K562 (cell line): ENCODE results near the gene MYCL. TPM values are rescaled to one million over a fixed set of nuclear protein-coding genes. Genes with fewer than 3 reads are reported as not detected.
A peak's percentile ranks its signal among the peaks of the same experiment; 100 is the strongest.

Experiments used
- CHAMP1 ChIP-seq: fragments of 450-650 bp; IDR thresholded peaks from 2 replicates; pipeline ENCODE4 v1.6.1; 2016; ENCODE audit warnings: mild to moderate bottlenecking
- DMBX1 ChIP-seq: fragments of 250-450 bp; sonication (Bioruptor Pico); IDR thresholded peaks from 2 replicates; pipeline ENCODE4 v1.8.0; 2022; ENCODE audit warnings: inconsistent platforms, mild to moderate bottlenecking, moderate library complexity, borderline replicate concordance
- HCFC1 ChIP-seq: IDR thresholded peaks from 2 replicates; pipeline ENCODE4 v1.6.1; 2012; ENCODE audit warnings: low read depth, low read length, improper control_type of control experiment
- HLTF ChIP-seq: fragments of 450-650 bp; IDR thresholded peaks from 2 replicates; pipeline ENCODE4 v1.6.1; 2016
- MBD2 ChIP-seq: sonication (generic); IDR thresholded peaks from 2 replicates; pipeline ENCODE4 v1.6.1; 2016; ENCODE audit warnings: low read depth, borderline replicate concordance
- MIER1 ChIP-seq: fragments of 450-650 bp; IDR thresholded peaks from 2 replicates; pipeline ENCODE4 v1.6.1; 2016; ENCODE audit warnings: antibody characterized with exemption, mild to moderate bottlenecking, low read depth
- NFYB ChIP-seq: IDR thresholded peaks from 2 replicates; pipeline ENCODE4 v1.6.1; 2011; ENCODE audit warnings: mild to moderate bottlenecking, moderate library complexity; ENCODE audit not compliant: insufficient read length; ENCODE audit errors: extremely low read depth
- NR2C1 ChIP-seq, 2 experiments: fragments of 450-650 bp; IDR thresholded peaks; 2 replicates each; pipeline ENCODE4 v1.6.1; 2017; ENCODE audit warnings: mild to moderate bottlenecking in 2 of 2, antibody characterized with exemption in 1 of 2, inconsistent platforms in 1 of 2, missing compliant biosample characterization in 1 of 2, missing genetic modification characterization in 1 of 2
- NR2C2 ChIP-seq, 2 experiments: fragments of 200-800 bp in 1 of 2; sonication (Bioruptor generic) in 1 of 2; sonication (generic) in 1 of 2; formaldehyde crosslinking in 1 of 2; IDR thresholded peaks; 2 replicates each; pipeline versions ENCODE4 v1.6.1 to v1.8.0; 2016 to 2022; ENCODE audit warnings: mild to moderate bottlenecking in 1 of 2, missing compliant biosample characterization in 1 of 2, missing genetic modification characterization in 1 of 2, missing genetic modification reagents in 1 of 2
- PBX2 ChIP-seq, 2 experiments: IDR thresholded peaks in 1 of 2; conservative IDR thresholded peaks in 1 of 2; 2 replicates each; pipeline ENCODE4 v1.6.1; 2016; ENCODE audit warnings: low read depth in 2 of 2, mild to moderate bottlenecking in 1 of 2, missing compliant biosample characterization in 1 of 2, missing genetic modification characterization in 1 of 2, moderate library complexity in 1 of 2
- PCBP2 ChIP-seq: fragments of 200-400 bp; formaldehyde crosslinking; IDR thresholded peaks from 2 replicates; pipeline ENCODE4 v1.6.1; 2018; ENCODE audit warnings: low read length, low read depth, mild to moderate bottlenecking, moderate library complexity; ENCODE audit not compliant: poor library complexity, severe bottlenecking
- POLR2AphosphoS5 ChIP-seq: IDR thresholded peaks from 2 replicates; pipeline ENCODE4 v1.6.1; 2011; ENCODE audit warnings: mild to moderate bottlenecking, low read depth, low read length, moderate library complexity; ENCODE audit not compliant: control insufficient read depth, insufficient read depth
- PYGO2 ChIP-seq: fragments of 450-650 bp; IDR thresholded peaks from 2 replicates; pipeline ENCODE4 v1.6.1; 2016; ENCODE audit warnings: mild to moderate bottlenecking, missing genetic modification characterization, moderate library complexity, missing compliant biosample characterization
- RNF2 ChIP-seq: sonication (generic); IDR thresholded peaks from 2 replicates; pipeline ENCODE4 v1.6.1; 2016
- SOX6 ChIP-seq: fragments of 450-650 bp; IDR thresholded peaks from 2 replicates; pipeline ENCODE4 v1.6.1; 2014; ENCODE audit warnings: mild to moderate bottlenecking
- TBL1XR1 ChIP-seq, 2 experiments: IDR thresholded peaks; 2 replicates each; pipeline ENCODE4 v1.6.1; 2012; ENCODE audit warnings: improper control_type of control experiment in 2 of 2, low read length in 2 of 2, mild to moderate bottlenecking in 1 of 2
- TRIM24 ChIP-seq, 2 experiments: fragments of 450-650 bp; IDR thresholded peaks; 2 replicates each; pipeline ENCODE4 v1.6.1; 2016
- ZNF133 ChIP-seq: fragments of 250-450 bp; sonication (Bioruptor Pico); IDR thresholded peaks from 2 replicates; pipeline ENCODE4 v1.4.0; 2020; ENCODE audit warnings: mild to moderate bottlenecking
- ZNF354B ChIP-seq: fragments of 250-450 bp; sonication (Bioruptor Pico); IDR thresholded peaks from 2 replicates; pipeline ENCODE4 v1.4.0; 2020
- polyA plus RNA-seq, 8 experiments: library from polyadenylated mRNA; depleted of rRNA in 4 of 8; stranded (reverse) in 5 of 8; unstranded in 3 of 8; fragments of >200 nt; fragmentation: Nextera tagmentation in 2 of 8; fragmentation: Illumina TruSeq in 1 of 8; extraction: Ambion mirVana in 2 of 8; extraction: Trizol in 1 of 8; gene quantifications; 2 replicates each; pipeline versions ENCODE4 v1.2.1 to v1.2.3, GENCODE V29; 2011 to 2014; ENCODE audit warnings: inconsistent platforms in 1 of 8, missing spikeins in 1 of 8
- total RNA-seq, 7 experiments: library from RNA; depleted of rRNA in 6 of 7; stranded (reverse); fragments of >200 nt in 6 of 7; fragmentation: Illumina TruSeq in 2 of 7; extraction: Trizol in 2 of 7; gene quantifications; 2 replicates each; pipeline versions ENCODE4 v1.2.1 to v1.2.3, GENCODE V29; 2011 to 2021; ENCODE audit warnings: low replicate concordance in 1 of 7
- TF ChIP-seq, protein P1 (sequence below), 2 experiments: fragments of 450-650 bp; IDR thresholded peaks; 2 replicates each; pipeline ENCODE4 v1.6.1; 2016

MYCL gene
- total and polyA plus RNA-seq, 9 of the 15 experiments (the other 6 are each of a cell fraction or from before 2014, with no cell fraction given) = 3.5 to 22.0 (median 12.8) TPM

- TF ChIP-seq PBX2 (CRISPR knock-in tag; IDR thresholded peaks at IDR 0.05; ENCODE audit: low read depth) = peak; percentile 90
- peak; percentile 99 for TF ChIP-seq PBX2 (tag; conservative IDR thresholded peaks at IDR 0.05; ENCODE audit: low read depth)
- peak; percentile 82 for TF ChIP-seq NR2C1 (IDR thresholded peaks at IDR 0.05)
- TF ChIP-seq NR2C1 (tag; IDR thresholded peaks at IDR 0.05) = peak; percentile 88
- TF ChIP-seq POLR2AphosphoS5 = 0 out of 2 replicates have a peak, but pooled peaks have one; percentile 39
- TF ChIP-seq NFYB = peak; percentile 100
- TF ChIP-seq CHAMP1 = no peak
- TF ChIP-seq HCFC1 = peak; percentile 61
- peak in 1 of 2 experiments; percentile 15; a peak in 1 of 4 replicates for TF ChIP-seq TRIM24 (IDR thresholded peaks at IDR 0.05)
- peak; percentile 88 for TF ChIP-seq DMBX1 (CRISPR knock-in tag)
- TF ChIP-seq MIER1 = no peak
- no peak for TF ChIP-seq PYGO2
- TF ChIP-seq, protein P1, sequence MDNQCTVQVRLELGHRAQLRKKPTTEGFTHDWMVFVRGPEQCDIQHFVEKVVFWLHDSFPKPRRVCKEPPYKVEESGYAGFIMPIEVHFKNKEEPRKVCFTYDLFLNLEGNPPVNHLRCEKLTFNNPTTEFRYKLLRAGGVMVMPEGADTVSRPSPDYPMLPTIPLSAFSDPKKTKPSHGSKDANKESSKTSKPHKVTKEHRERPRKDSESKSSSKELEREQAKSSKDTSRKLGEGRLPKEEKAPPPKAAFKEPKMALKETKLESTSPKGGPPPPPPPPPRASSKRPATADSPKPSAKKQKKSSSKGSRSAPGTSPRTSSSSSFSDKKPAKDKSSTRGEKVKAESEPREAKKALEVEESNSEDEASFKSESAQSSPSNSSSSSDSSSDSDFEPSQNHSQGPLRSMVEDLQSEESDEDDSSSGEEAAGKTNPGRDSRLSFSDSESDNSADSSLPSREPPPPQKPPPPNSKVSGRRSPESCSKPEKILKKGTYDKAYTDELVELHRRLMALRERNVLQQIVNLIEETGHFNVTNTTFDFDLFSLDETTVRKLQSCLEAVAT (IDR thresholded peaks at IDR 0.05) = peak in 1 of 2 experiments; percentile 49; a peak in 1 of 4 replicates
- TF ChIP-seq TBL1XR1 (IDR thresholded peaks at IDR 0.05; ENCODE audit: low read length in 2 of 2) = peak in 1 of 2 experiments; percentile 50; a peak in 2 of 4 replicates
- TF ChIP-seq SOX6 = peak; percentile 84
- no peak for TF ChIP-seq PCBP2
- TF ChIP-seq ZNF133 (CRISPR knock-in tag) = no peak
- no peak for TF ChIP-seq HLTF
- peak; percentile 68; the same call in 1 of the 2 replicates for TF ChIP-seq RNF2
- no peak for TF ChIP-seq NR2C2 (CRISPR knock-in tag; IDR thresholded peaks at IDR 0.05)
- peak; percentile 95 for TF ChIP-seq NR2C2 (tag; IDR thresholded peaks at IDR 0.05)
- no peak for TF ChIP-seq ZNF354B
- peak; percentile 92 for TF ChIP-seq MBD2
These were observed 2.8 kb downstream of the MYCL start (continued) for GRCh38 chr1:39898648-39899603.
